Glomerular endothelial cell (primary cell): Measurements from ENCODE around the gene EIF3B. TPM values are rescaled to one million over a fixed set of nuclear protein-coding genes. Genes with fewer than 3 reads are reported as not detected.
"Not testable (repeated sequence)": the region's sequence is repeated elsewhere in the genome, so short reads cannot be mapped to it uniquely, and the experiment has no call there.

Experiments used
- DNase-seq: peaks from one replicate; pipeline ENCODE4 v3.0.0-alpha.2; 2011; ENCODE audit warnings: low read depth, low spot score; ENCODE audit errors: extremely low read depth
- total RNA-seq: library from RNA; depleted of rRNA; stranded (reverse); fragments of >200 nt; gene quantifications from 2 replicates; pipeline ENCODE4 v1.2.3, GENCODE V29; 2015

EIF3B gene
- total RNA-seq, 1 donor from 2014 or later, result 181 TPM

- peak; percentile 78 for DNase-seq
Observed at GRCh38 chr7:2399848-2400587, 45.4 kb downstream of the EIF3B start.

GRCh38 chr7:2402687-2403013 is 48.0 kb downstream of the EIF3B start:
- no peak for DNase-seq

GRCh38 chr7:2403014-2403717 is 48.5 kb downstream of the EIF3B start, which contains the start of gene CHST12:
Gene CHST12 (plus strand): TSS chr7:2403611. CDS start chr7:2432640, 29,029 bp downstream.
- DNase-seq, result no peak

GRCh38 chr7:2403718-2404648 is 49.4 kb downstream of the EIF3B start:
- DNase-seq, result no peak

GRCh38 chr7:2404714-2405119 is 50.1 kb downstream of the EIF3B start:
- no peak for DNase-seq

- no peak for DNase-seq
Observed at GRCh38 chr7:2405201-2405600, 50.6 kb downstream of the EIF3B start.

- DNase-seq, result no peak
Observed at GRCh38 chr7:2405601-2406345, 51.1 kb downstream of the EIF3B start.

GRCh38 chr7:2409745-2410414 is 55.3 kb downstream of the EIF3B start:
- no peak for DNase-seq

- DNase-seq, result no peak
Observed at GRCh38 chr7:2411049-2411448, 56.4 kb downstream of the EIF3B start.

- no peak for DNase-seq
Observed at GRCh38 chr7:2411815-2412586, 57.4 kb downstream of the EIF3B start.

- no peak for DNase-seq
Observed at GRCh38 chr7:2412587-2413201, 58.1 kb downstream of the EIF3B start.

- DNase-seq, result no peak
Observed at GRCh38 chr7:2416063-2416462, 61.4 kb downstream of the EIF3B start.

GRCh38 chr7:2416650-2417049 is 62.0 kb downstream of the EIF3B start:
- no peak for DNase-seq

- DNase-seq, result not testable (repeated sequence)
Observed at GRCh38 chr7:2417178-2417577, 62.6 kb downstream of the EIF3B start.

GRCh38 chr7:2417981-2418481 is 63.4 kb downstream of the EIF3B start:
- DNase-seq, result no peak

- DNase-seq, result no peak
Observed at GRCh38 chr7:2420216-2420933, 65.7 kb downstream of the EIF3B start.

- DNase-seq, result no peak
Observed at GRCh38 chr7:2421943-2422310, 67.3 kb downstream of the EIF3B start.

- no peak for DNase-seq
Observed at GRCh38 chr7:2425749-2426148, 71.1 kb downstream of the EIF3B start.
